Endothelial cell of umbilical vein (primary cell): ENCODE results near the gene SLC10A7.

Source experiments
- EZH2 ChIP-seq: IDR thresholded peaks from 2 replicates; pipeline ENCODE4 v1.6.1; 2012; ENCODE audit warnings: borderline replicate concordance, low read depth, mild to moderate bottlenecking, moderate library complexity, low read length, inconsistent platforms; ENCODE audit not compliant: severe bottlenecking
- FOS ChIP-seq: IDR thresholded peaks from 2 replicates; pipeline ENCODE4 v1.6.1; 2011; ENCODE audit warnings: mild to moderate bottlenecking, low read length, moderate library complexity, borderline replicate concordance; ENCODE audit not compliant: insufficient read depth
- POLR2A ChIP-seq: IDR thresholded peaks from 2 replicates; pipeline ENCODE4 v1.6.1; 2012; ENCODE audit warnings: low read depth, mild to moderate bottlenecking, control low read depth, low read length

GRCh38 chr4:146235654-146236177, 286.0 kb downstream of the SLC10A7 start:
- no peak for TF ChIP-seq FOS
- TF ChIP-seq EZH2 = no peak
- TF ChIP-seq POLR2A = no peak
